Kidney (tissue), 14 donors: ENCODE results near the gene PPP1R18. TPM values are rescaled to one million over a fixed set of nuclear protein-coding genes. Genes with fewer than 3 reads are reported as not detected.

Source experiments
- DNase-seq, 5 donors: peaks; one replicate each; pipeline ENCODE4 v3.0.0-alpha.2; 2013 to 2020
- FAIRE-seq: peaks from 2 replicates; lab custom pipeline; 2012; peaks lifted over from hg19 to GRCh38; lab: Jason Lieb, UNC
- H3K27ac ChIP-seq, 2 donors: one replicate each; pipeline ENCODE4 v1.7.0; 2013; ENCODE audit warnings: low read depth in 2 of 2, low read length in 2 of 2, inconsistent platforms in 1 of 2
- H3K27me3 ChIP-seq: one replicate; pipeline ENCODE4 v1.7.1; 2013; ENCODE audit warnings: low read length, inconsistent platforms; ENCODE audit not compliant: control insufficient read depth, insufficient read depth
- H3K36me3 ChIP-seq, 3 donors: one replicate each; pipeline versions ENCODE4 v1.7.0 to v1.7.1; 2013; ENCODE audit warnings: low read length in 3 of 3, control low read depth in 1 of 3, inconsistent platforms in 1 of 3; ENCODE audit not compliant: insufficient read depth in 3 of 3, control insufficient read depth in 2 of 3
- H3K4me1 ChIP-seq, 3 donors: one replicate each; pipeline versions ENCODE4 v1.7.0 to v1.7.1; 2013; ENCODE audit warnings: low read length in 3 of 3, inconsistent platforms in 1 of 3, low read depth in 1 of 3; ENCODE audit not compliant: control insufficient read depth in 2 of 3, insufficient read depth in 2 of 3
- H3K4me3 ChIP-seq, 3 donors: one replicate each; pipeline versions ENCODE4 v1.7.0 to v1.8.1; 2013; ENCODE audit warnings: low read length in 3 of 3, control low read depth in 1 of 3, inconsistent platforms in 1 of 3
- H3K9ac ChIP-seq, 3 donors: one replicate each; pipeline versions ENCODE4 v1.7.0 to v1.7.1; 2013; ENCODE audit warnings: low read length in 3 of 3, control low read depth in 1 of 3, inconsistent platforms in 1 of 3
- H3K9me3 ChIP-seq, 3 donors: one replicate each; pipeline versions ENCODE4 v1.7.0 to v1.7.1; 2013; ENCODE audit warnings: low read length in 3 of 3, control low read depth in 1 of 3, inconsistent platforms in 1 of 3; ENCODE audit not compliant: control insufficient read depth in 2 of 3, insufficient read depth in 1 of 3
- intact Hi-C: fragments of 100-400 bp; cut with DNase I; formaldehyde crosslinking; loops from one replicate; pipeline ENCODE4 v1.11.1; 2022
- polyA plus RNA-seq: library from polyadenylated mRNA; stranded (reverse); fragments of 350-450 nt; fragmentation: Illumina TruSeq; extraction: RNeasy Lipid Tissue Mini Kit (QIAGEN cat#74804); gene quantifications from one replicate; pipeline ENCODE4 v1.2.3, GENCODE V29; 2014; ENCODE audit warnings: low read depth, low replicate concordance; ENCODE audit not compliant: insufficient read depth
- total RNA-seq: library from RNA; stranded (reverse); fragmentation: NEBNext Ultra II Directional; extraction: Animal tissue kit (Norgen Biotek cat#: 25700); gene quantifications from one replicate; pipeline ENCODE4 v1.2.1, GENCODE V29; 2021
- TF ChIP-seq, protein P1 (sequence below): IDR thresholded peaks from 3 replicates; pipeline ENCODE4 v1.5.1; 2012; ENCODE audit warnings: mild to moderate bottlenecking, moderate library complexity, borderline replicate concordance; ENCODE audit not compliant: insufficient read depth; ENCODE audit errors: extremely low read depth
- donor health status: control.
- donor health status: control.
- donor health status: control.
- donor health status: control.
- donor health status: control.
- donor health status: DM: yes; HTN: yes; CAD: no.
- donor health status: Normal renal cell carcinoma (clear cell type).

Gene PPP1R18
- total and polyA plus RNA-seq, 2 donors from 2014 or later, result 17.1 to 51.9 TPM

DNA sequence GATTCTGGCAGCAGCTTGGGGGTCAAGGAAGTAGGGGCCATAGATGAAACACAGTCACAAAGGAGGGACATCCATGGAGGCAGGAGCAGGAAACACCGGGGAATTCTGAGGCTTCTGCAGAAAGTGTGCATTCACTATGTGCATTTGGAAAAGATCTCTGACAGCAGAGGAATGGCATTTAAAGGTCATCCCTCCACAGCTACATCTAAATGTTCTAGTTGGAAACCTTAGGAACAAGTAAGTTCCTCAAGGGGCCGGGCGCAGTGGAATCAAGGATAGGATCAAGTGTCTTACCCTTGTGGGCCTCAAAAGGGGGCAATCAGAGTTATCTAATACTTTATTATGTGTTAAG is 30.7 kb downstream of the PPP1R18 start:
- TF ChIP-seq, protein P1, sequence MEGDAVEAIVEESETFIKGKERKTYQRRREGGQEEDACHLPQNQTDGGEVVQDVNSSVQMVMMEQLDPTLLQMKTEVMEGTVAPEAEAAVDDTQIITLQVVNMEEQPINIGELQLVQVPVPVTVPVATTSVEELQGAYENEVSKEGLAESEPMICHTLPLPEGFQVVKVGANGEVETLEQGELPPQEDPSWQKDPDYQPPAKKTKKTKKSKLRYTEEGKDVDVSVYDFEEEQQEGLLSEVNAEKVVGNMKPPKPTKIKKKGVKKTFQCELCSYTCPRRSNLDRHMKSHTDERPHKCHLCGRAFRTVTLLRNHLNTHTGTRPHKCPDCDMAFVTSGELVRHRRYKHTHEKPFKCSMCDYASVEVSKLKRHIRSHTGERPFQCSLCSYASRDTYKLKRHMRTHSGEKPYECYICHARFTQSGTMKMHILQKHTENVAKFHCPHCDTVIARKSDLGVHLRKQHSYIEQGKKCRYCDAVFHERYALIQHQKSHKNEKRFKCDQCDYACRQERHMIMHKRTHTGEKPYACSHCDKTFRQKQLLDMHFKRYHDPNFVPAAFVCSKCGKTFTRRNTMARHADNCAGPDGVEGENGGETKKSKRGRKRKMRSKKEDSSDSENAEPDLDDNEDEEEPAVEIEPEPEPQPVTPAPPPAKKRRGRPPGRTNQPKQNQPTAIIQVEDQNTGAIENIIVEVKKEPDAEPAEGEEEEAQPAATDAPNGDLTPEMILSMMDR, result no peak
- Histone ChIP-seq H3K27ac (no peak overlapping the region), H3K27me3 (no peaks in the 10 kb centered on the region), H3K9ac (no peak overlapping the region), H3K9me3 (no peaks in the 10 kb centered on the region), H3K4me3 (no peak overlapping the region), H3K4me1 (no peaks in the 10 kb centered on the region), H3K36me3 (peaks cover 11 to 76% (median 57%) of the 10 kb centered on the region in 3 donors)
- no peak for FAIRE-seq
- intact Hi-C loops, result no loop called here
- no peak for DNase-seq

DNA sequence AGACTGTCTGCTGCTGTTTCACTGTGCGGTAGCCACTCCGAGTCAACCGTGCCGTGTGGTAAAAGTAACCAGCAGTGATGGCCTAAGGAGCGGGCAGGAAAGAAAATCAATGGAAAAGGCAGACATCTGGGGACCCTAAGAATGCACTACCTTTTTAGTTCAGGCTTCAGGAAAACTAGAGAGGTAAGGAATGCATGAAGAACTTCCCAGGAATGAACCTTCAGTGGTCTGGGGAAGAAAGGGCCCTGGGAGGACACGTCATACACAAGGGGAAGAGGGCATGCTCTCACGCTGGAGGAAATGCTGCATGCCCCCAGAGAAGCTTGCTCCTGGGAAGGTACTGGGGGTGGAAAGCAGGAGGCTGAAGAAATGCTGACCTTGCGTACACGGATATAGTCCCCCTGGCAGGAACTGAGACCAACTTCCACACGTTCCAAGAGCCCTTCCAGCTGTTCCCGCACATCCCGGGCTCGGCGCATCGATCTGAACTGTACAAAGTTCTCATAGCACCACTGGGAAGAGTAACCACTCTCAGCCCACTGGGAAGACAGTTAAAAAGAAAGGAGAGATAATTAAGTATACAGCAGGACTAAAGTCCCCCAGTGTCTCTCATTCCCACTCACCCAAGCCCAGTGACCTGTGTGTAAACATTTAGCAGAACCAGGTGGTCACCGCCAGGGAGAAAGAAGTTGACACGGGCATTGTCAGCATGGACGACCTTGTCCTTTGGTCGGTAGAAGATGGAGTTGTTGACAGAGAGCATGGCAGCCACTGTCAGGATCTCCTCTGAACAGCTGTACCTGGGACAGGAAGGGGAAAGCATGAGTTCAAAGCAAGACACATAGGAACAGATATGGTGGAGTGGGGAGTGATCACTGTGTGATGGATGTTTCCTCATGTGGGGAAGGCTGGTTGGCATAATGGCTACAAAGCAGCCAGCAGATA is 31.4 kb downstream of the PPP1R18 start:
- intact Hi-C loops, result no loop called here
- H3K9me3 ChIP-seq, result no peaks in the 10 kb centered on the region
- H3K4me3 ChIP-seq, result no peak overlapping the region
- H3K27me3 ChIP-seq, result no peaks in the 10 kb centered on the region
- H3K27ac ChIP-seq, result no peak overlapping the region
- no peak for FAIRE-seq
- TF ChIP-seq, protein P1, result no peak
- DNase-seq, result no peak
- no peak overlapping the region for H3K9ac ChIP-seq
- peaks cover 11 to 73% (median 53%) of the 10 kb centered on the region in 3 donors for H3K36me3 ChIP-seq
- no peaks in the 10 kb centered on the region for H3K4me1 ChIP-seq

DNA sequence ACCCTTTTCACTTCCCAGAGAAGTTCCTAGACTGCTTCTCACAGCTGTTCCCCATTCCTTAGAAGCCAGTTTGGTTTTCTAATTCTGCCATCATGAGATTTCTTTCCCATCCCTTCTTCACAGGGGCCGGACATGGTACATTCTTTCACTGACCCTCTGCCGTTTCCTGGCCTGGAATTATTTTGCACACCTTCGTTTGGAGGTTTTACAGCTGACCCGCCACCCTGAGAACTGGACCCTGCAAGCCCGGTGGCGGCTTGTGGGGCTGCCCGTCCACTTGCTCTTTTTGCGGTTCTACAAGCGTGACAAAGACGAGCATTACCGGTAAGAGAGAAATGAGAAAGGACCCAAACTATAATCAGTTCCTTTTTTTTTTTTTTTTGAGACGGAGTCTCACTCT is 35.3 kb downstream of the PPP1R18 start:
- no peak for FAIRE-seq
- no peak overlapping the region for H3K9ac ChIP-seq

More for the DNA sequence above, 35.3 kb downstream of the PPP1R18 start:
- peaks cover 0 to 10% (median 0%) of the 10 kb centered on the region in 3 donors for H3K4me1 ChIP-seq
- peaks cover 11 to 52% (median 28%) of the 10 kb centered on the region in 3 donors for H3K36me3 ChIP-seq
- no peak overlapping the region for H3K27ac ChIP-seq
- intact Hi-C loops, result no loop called here
- H3K27me3 ChIP-seq, result no peaks in the 10 kb centered on the region
- DNase-seq, result no peak
- no peaks in the 10 kb centered on the region for H3K9me3 ChIP-seq
- no peak overlapping the region for H3K4me3 ChIP-seq
- TF ChIP-seq, protein P1, result no peak
